PC-3 (cell line): ENCODE measurements around the gene DRGX. TPM values are rescaled to one million over a fixed set of nuclear protein-coding genes. Genes with fewer than 3 reads are reported as not detected.
A peak's percentile ranks its signal among the peaks of the same experiment; 100 is the strongest.

Experiments used
- ATAC-seq: fragments of 200-7000 bp; cut with Tn5 transposase; 2 replicates; pipeline ENCODE4 v1.9.1; 2020; ENCODE audit warnings: mild to moderate bottlenecking, moderate library complexity
- BruUV-seq: library from RNA; stranded (reverse); fragments of 400-500 nt; replicated peaks from 2 replicates; lab custom pipeline; 2021; lab: Mats Ljungman, UMichigan
- CTCF ChIA-PET: fragments of 300-600 bp; sonication (Branson Sonifier 250); formaldehyde crosslinking; loops from one replicate; lab custom pipeline; 2022; ENCODE audit warnings: antibody characterized with exemption; lab: Charles Lee
- POLR2A ChIA-PET: fragments of 300-600 bp; sonication (Branson Sonifier 250); formaldehyde crosslinking; loops from one replicate; lab custom pipeline; 2022; ENCODE audit warnings: antibody characterized with exemption; ENCODE audit not compliant: unreplicated experiment; lab: Charles Lee
- DNase-seq: peaks from one replicate; pipeline ENCODE4 v3.0.0-alpha.2; 2015
- H2AFZ ChIP-seq: fragments of 300-600 bp; sonication (generic); 2 replicates; pipeline ENCODE4 v1.6.0; 2016; ENCODE audit warnings: antibody characterized with exemption, low read length
- H3F3A ChIP-seq: fragments of 300-600 bp; sonication (generic); one replicate; pipeline ENCODE4 v1.6.0; 2017; ENCODE audit warnings: antibody characterized with exemption, low read length, control low read depth, mild to moderate bottlenecking; ENCODE audit not compliant: unreplicated experiment
- H3K27ac ChIP-seq: fragments of 300-600 bp; sonication (generic); 2 replicates; pipeline ENCODE4 v1.5.1; 2016; ENCODE audit warnings: mild to moderate bottlenecking, low read length
- H3K27me3 ChIP-seq: fragments of 300-600 bp; sonication (generic); 2 replicates; pipeline ENCODE4 v1.6.1; 2016; ENCODE audit warnings: low read length, mixed read lengths
- H3K36me3 ChIP-seq: fragments of 300-600 bp; sonication (generic); 2 replicates; pipeline ENCODE4 v1.6.1; 2016; ENCODE audit warnings: low read depth, mixed run types, low read length, mixed read lengths
- H3K4me1 ChIP-seq: fragments of 300-600 bp; sonication (generic); 2 replicates; pipeline ENCODE4 v1.5.1; 2016; ENCODE audit warnings: low read length; ENCODE audit not compliant: insufficient read depth
- H3K4me2 ChIP-seq: fragments of 300-600 bp; sonication (generic); 2 replicates; pipeline ENCODE4 v1.6.0; 2016; ENCODE audit warnings: low read length
- H3K4me3 ChIP-seq: fragments of 300-600 bp; sonication (generic); 2 replicates; pipeline ENCODE4 v1.5.1; 2016; ENCODE audit warnings: mild to moderate bottlenecking, low read length, mixed read lengths
- H3K79me2 ChIP-seq: fragments of 300-600 bp; sonication (generic); 2 replicates; pipeline ENCODE4 v1.6.1; 2017; ENCODE audit warnings: low read length, mixed read lengths
- H3K9ac ChIP-seq: fragments of 300-600 bp; sonication (generic); 2 replicates; pipeline ENCODE4 v1.6.0; 2016; ENCODE audit warnings: mild to moderate bottlenecking, low read length
- H3K9me2 ChIP-seq: fragments of 300-600 bp; sonication (generic); replicated peaks from 2 replicates; pipeline ENCODE4 v1.6.1; 2016; ENCODE audit warnings: mixed run types, low read length, mixed read lengths
- H3K9me3 ChIP-seq: fragments of 300-600 bp; sonication (generic); 2 replicates; pipeline ENCODE4 v1.6.1; 2016; ENCODE audit warnings: low read length, mixed read lengths
- H4K20me1 ChIP-seq: fragments of 300-600 bp; sonication (generic); 2 replicates; pipeline ENCODE4 v1.6.1; 2016; ENCODE audit warnings: low read length, mixed read lengths
- EZH2 ChIP-seq: fragments of 300-600 bp; sonication (generic); IDR thresholded peaks from one replicate; pipeline ENCODE4 v1.6.1; 2017; ENCODE audit warnings: antibody characterized with exemption, mild to moderate bottlenecking, low read length; ENCODE audit not compliant: unreplicated experiment
- EZH2phosphoT487 ChIP-seq: fragments of 300-600 bp; sonication (generic); IDR thresholded peaks from 2 replicates; pipeline ENCODE4 v1.6.1; 2018; ENCODE audit warnings: mild to moderate bottlenecking, antibody characterized with exemption, low read length, borderline replicate concordance
- intact Hi-C: fragments of 100-400 bp; cut with micrococcal nuclease; formaldehyde crosslinking; loops from 2 replicates; pipeline ENCODE4 v1.9.0; 2023
- total RNA-seq: library from RNA; depleted of rRNA; stranded (reverse); fragments of >200 nt; gene quantifications from 2 replicates; pipeline ENCODE4 v1.2.3, GENCODE V29; 2014
- TF ChIP-seq, protein P1 (sequence below): fragments of 300-600 bp; sonication (generic); conservative IDR thresholded peaks from 2 replicates; pipeline ENCODE4 v1.5.1; 2017; ENCODE audit warnings: antibody characterized with exemption, low read depth, mild to moderate bottlenecking, low read length

Gene DRGX
- total RNA-seq, 1 experiment from 2014 or later: 0.33 TPM

DNA sequence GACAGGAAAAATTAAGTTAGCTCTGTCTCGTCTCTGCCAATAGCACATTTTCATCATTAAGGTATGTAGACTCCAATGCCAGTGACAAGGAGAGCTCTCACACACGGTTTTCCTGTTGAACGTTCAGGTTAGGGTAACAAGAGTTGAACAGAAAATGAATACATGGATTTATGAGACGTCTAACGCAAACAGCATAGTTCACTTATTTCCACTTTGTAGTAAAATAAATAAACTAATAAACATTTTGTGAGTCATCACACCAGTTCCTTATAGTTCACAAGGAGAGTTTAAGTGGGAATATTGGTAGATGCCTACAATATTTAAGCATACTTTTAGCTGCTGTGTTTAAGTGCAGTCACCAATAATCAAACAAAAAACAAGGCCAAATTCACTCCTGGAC is 21.1 kb downstream of the DRGX start:
- H2AFZ ChIP-seq: no peak overlapping the region
- TF ChIP-seq EZH2phosphoT487 (no peak), EZH2 (no peak)
- TF ChIP-seq, protein P1, sequence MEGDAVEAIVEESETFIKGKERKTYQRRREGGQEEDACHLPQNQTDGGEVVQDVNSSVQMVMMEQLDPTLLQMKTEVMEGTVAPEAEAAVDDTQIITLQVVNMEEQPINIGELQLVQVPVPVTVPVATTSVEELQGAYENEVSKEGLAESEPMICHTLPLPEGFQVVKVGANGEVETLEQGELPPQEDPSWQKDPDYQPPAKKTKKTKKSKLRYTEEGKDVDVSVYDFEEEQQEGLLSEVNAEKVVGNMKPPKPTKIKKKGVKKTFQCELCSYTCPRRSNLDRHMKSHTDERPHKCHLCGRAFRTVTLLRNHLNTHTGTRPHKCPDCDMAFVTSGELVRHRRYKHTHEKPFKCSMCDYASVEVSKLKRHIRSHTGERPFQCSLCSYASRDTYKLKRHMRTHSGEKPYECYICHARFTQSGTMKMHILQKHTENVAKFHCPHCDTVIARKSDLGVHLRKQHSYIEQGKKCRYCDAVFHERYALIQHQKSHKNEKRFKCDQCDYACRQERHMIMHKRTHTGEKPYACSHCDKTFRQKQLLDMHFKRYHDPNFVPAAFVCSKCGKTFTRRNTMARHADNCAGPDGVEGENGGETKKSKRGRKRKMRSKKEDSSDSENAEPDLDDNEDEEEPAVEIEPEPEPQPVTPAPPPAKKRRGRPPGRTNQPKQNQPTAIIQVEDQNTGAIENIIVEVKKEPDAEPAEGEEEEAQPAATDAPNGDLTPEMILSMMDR: no peak
- 0 out of 2 replicates have a peak, but pooled peaks cover 4% of the 10 kb centered on the region for H3K9me2 ChIP-seq
- no peaks in the 10 kb centered on the region for H3K4me1 ChIP-seq
- H3K4me2 ChIP-seq: no peak overlapping the region
- H3K27ac ChIP-seq: no peak overlapping the region
- no TSS peak for BruUV-seq
- no peaks in the 10 kb centered on the region for H3K36me3 ChIP-seq
- intact Hi-C loops: no loop called here
- no peak overlapping the region for H3K4me3 ChIP-seq
- H3K9ac ChIP-seq: no peak overlapping the region
- ChIA-PET POLR2A (no interaction called here), CTCF (no interaction called here)
- H3K79me2 ChIP-seq: no peaks in the 10 kb centered on the region
- DNase-seq: peak; percentile 53
- peak; percentile 54 for ATAC-seq
- no peaks in the 10 kb centered on the region for H4K20me1 ChIP-seq
- no peaks in the 10 kb centered on the region for H3F3A ChIP-seq
- peaks cover 24% of the 10 kb centered on the region; the same call in 1 of the 2 replicates for H3K27me3 ChIP-seq
- H3K9me3 ChIP-seq: no peaks in the 10 kb centered on the region

DNA sequence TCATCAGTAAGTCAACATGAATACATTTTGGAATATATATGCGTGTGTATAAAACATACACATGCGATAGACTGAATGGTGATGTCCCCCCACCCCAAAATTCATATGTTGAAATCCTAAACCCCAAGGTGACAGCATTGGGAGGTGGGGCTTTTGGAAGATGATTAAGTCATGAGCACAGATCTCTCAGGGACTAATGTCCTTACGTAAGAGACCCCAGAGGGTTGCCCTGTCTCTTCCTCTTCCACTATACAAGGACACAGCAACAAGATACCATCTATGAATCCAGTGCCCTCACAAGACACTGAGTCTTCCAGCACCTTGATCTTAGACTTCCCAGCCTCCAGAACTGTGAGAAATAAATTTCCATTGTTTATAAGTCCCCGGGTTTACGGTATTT is 22.5 kb downstream of the DRGX start:
- no peak overlapping the region for H2AFZ ChIP-seq
- H3K27ac ChIP-seq: no peak overlapping the region
- no peaks in the 10 kb centered on the region for H3K79me2 ChIP-seq
- ChIA-PET POLR2A (no interaction called here), CTCF (interaction anchor here (0.6 kb wide), 1 partner anchor 76 kb away, joined by 3 read pairs; no protein-coding TSS in a partner anchor)
- ATAC-seq (no peak), DNase-seq (no peak)
- no peak overlapping the region for H3K4me2 ChIP-seq
- no peaks in the 10 kb centered on the region for H4K20me1 ChIP-seq
- no peak overlapping the region for H3K4me3 ChIP-seq
- 0 out of 2 replicates have a peak, but pooled peaks cover 4% of the 10 kb centered on the region for H3K9me2 ChIP-seq
- no peaks in the 10 kb centered on the region for H3K36me3 ChIP-seq
- no peaks in the 10 kb centered on the region for H3F3A ChIP-seq
- H3K9me3 ChIP-seq: no peaks in the 10 kb centered on the region
- H3K9ac ChIP-seq: no peak overlapping the region
- intact Hi-C loops: no loop called here
- peaks cover 24% of the 10 kb centered on the region; the same call in 1 of the 2 replicates for H3K27me3 ChIP-seq
- no peak for TF ChIP-seq EZH2phosphoT487
- TF ChIP-seq, protein P1: no peak
- no peak for TF ChIP-seq EZH2
- BruUV-seq: no TSS peak
- no peaks in the 10 kb centered on the region for H3K4me1 ChIP-seq

DNA sequence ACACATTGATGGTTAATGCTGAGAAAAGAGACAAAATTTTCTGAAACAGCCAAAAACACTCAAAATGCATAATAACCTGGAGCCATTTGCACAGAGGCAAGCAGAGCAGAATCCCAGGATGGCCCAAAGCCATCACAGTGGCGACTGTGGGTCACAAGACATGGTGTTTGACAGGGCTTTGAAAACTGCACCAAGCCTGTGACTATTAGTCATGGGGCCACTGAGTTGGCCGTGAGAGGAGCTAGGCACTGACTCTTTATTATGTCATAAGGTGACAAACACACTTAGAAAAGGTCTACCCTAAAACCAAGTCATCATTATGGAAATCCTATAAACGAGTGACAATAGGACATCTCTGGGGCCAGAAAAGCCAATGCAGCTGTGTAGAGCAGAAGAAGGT is 23.9 kb downstream of the DRGX start:
- POLR2A ChIA-PET: no interaction called here
- Histone ChIP-seq H3K9me3 (no peaks in the 10 kb centered on the region), H3K4me2 (no peak overlapping the region), H2AFZ (no peak overlapping the region), H3K36me3 (no peaks in the 10 kb centered on the region), H3K4me1 (no peaks in the 10 kb centered on the region), H3F3A (no peaks in the 10 kb centered on the region), H3K4me3 (no peak overlapping the region), H3K9me2 (0 out of 2 replicates have a peak, but pooled peaks cover 4% of the 10 kb centered on the region), H3K79me2 (no peaks in the 10 kb centered on the region), H4K20me1 (no peaks in the 10 kb centered on the region), H3K9ac (no peak overlapping the region), H3K27ac (no peak overlapping the region), H3K27me3 (peaks cover 17% of the 10 kb centered on the region; the same call in 1 of the 2 replicates)
- ATAC-seq: peak; percentile 5; the same call in 1 of the 2 replicates
- TF ChIP-seq EZH2: no peak
- no peak for TF ChIP-seq EZH2phosphoT487
- TF ChIP-seq, protein P1: no peak
- CTCF ChIA-PET: no interaction called here
- peak; percentile 54 for DNase-seq
- intact Hi-C loops: no loop called here
- no TSS peak for BruUV-seq
